Epithelial cell of esophagus (primary cell): ENCODE measurements around the gene EEF2.
A peak's percentile ranks its signal among the peaks of the same experiment; 100 is the strongest.

Experiments
- DNase-seq: peaks from one replicate; pipeline ENCODE4 v3.0.0; 2010; ENCODE audit warnings: low read depth
- H3K4me3 ChIP-seq: 2 replicates; pipeline ENCODE4 v1.5.1; 2011; ENCODE audit warnings: mild to moderate bottlenecking, low read length, control low read depth
- CTCF ChIP-seq: IDR thresholded peaks from 2 replicates; pipeline ENCODE4 v1.5.1; 2011; ENCODE audit warnings: low read depth, mild to moderate bottlenecking, low read length, control low read depth, inconsistent platforms; ENCODE audit not compliant: insufficient read depth; ENCODE audit errors: missing control alignments

Gene EEF2

GRCh38 chr19:3987619-3988371 lies 2.5 kb upstream of the EEF2 start:
- TF ChIP-seq CTCF: peak; percentile 89
- peak overlapping the region; percentile 95 for H3K4me3 ChIP-seq
- DNase-seq: peak; percentile 76

- DNase-seq: peak; percentile 85
These were observed 1.2 kb upstream of the EEF2 start for GRCh38 chr19:3986260-3987041.

GRCh38 chr19:3985643-3986259 lies 488 bp upstream of the EEF2 start:
- peak overlapping the region; percentile 95 for H3K4me3 ChIP-seq
- no peak for TF ChIP-seq CTCF
- no peak for DNase-seq

More at GRCh38 chr19:3986260-3987041, 1.2 kb upstream of the EEF2 start:
- peak; percentile 65 for TF ChIP-seq CTCF
- H3K4me3 ChIP-seq: peak overlapping the region; percentile 95

- H3K4me3 ChIP-seq: peak overlapping the region; percentile 95
- TF ChIP-seq CTCF: no peak
- no peak for DNase-seq
These were observed 717 bp downstream of the EEF2 start for GRCh38 chr19:3984584-3984907.

GRCh38 chr19:3983936-3984583 lies 1.2 kb downstream of the EEF2 start:
- H3K4me3 ChIP-seq: peak overlapping the region; percentile 95
- no peak for TF ChIP-seq CTCF
- peak; percentile 70 for DNase-seq

GRCh38 chr19:3983542-3983914 lies 1.7 kb downstream of the EEF2 start:
- no peak for TF ChIP-seq CTCF
- no peak for DNase-seq
- peak overlapping the region; percentile 95 for H3K4me3 ChIP-seq
